Smooth muscle cell (in vitro differentiated cells): ENCODE data around the gene SHROOM3. TPM values are rescaled to one million over a fixed set of nuclear protein-coding genes. Genes with fewer than 3 reads are reported as not detected.

Experiments used
- DNase-seq: peaks from one replicate; lab custom pipeline; 2025; ENCODE audit not compliant: unreplicated experiment; lab: John Stamatoyannopoulos, UW
- H2AFZ ChIP-seq: fragments of 200-600 bp; sonication (generic); 2 replicates; pipeline ENCODE4 v1.6.0; 2016; ENCODE audit warnings: antibody characterized with exemption, low read depth, mild to moderate bottlenecking
- H3F3A ChIP-seq: fragments of 200-600 bp; sonication (generic); 2 replicates; pipeline ENCODE4 v1.6.0; 2017; ENCODE audit warnings: antibody characterized with exemption, low read depth
- H3K27ac ChIP-seq: fragments of 200-600 bp; sonication (generic); 2 replicates; pipeline ENCODE4 v1.5.1; 2016; ENCODE audit warnings: low read depth, mild to moderate bottlenecking
- H3K27me3 ChIP-seq: fragments of 200-600 bp; sonication (generic); 2 replicates; pipeline ENCODE4 v1.6.1; 2016; ENCODE audit warnings: low read depth, mild to moderate bottlenecking
- H3K36me3 ChIP-seq: fragments of 200-600 bp; sonication (generic); 2 replicates; pipeline ENCODE4 v1.5.1; 2016; ENCODE audit warnings: low read depth
- H3K4me1 ChIP-seq: fragments of 200-600 bp; sonication (generic); 2 replicates; pipeline ENCODE4 v1.5.1; 2016; ENCODE audit warnings: low read depth
- H3K4me2 ChIP-seq: fragments of 200-600 bp; sonication (generic); 2 replicates; pipeline ENCODE4 v1.6.0; 2016; ENCODE audit warnings: mild to moderate bottlenecking
- H3K4me3 ChIP-seq: fragments of 200-600 bp; sonication (generic); 2 replicates; pipeline ENCODE4 v1.5.1; 2016; ENCODE audit warnings: mild to moderate bottlenecking
- H3K79me2 ChIP-seq: fragments of 200-600 bp; sonication (generic); 2 replicates; pipeline ENCODE4 v1.6.0; 2016; ENCODE audit warnings: low read depth, mild to moderate bottlenecking
- H3K9ac ChIP-seq: fragments of 200-600 bp; sonication (generic); 2 replicates; pipeline ENCODE4 v1.6.0; 2016; ENCODE audit warnings: low read depth
- H3K9me3 ChIP-seq: fragments of 200-600 bp; sonication (generic); replicated peaks from 2 replicates; pipeline ENCODE4 v1.5.1; 2016; ENCODE audit warnings: low read depth
- H4K20me1 ChIP-seq: fragments of 200-600 bp; sonication (generic); 2 replicates; pipeline ENCODE4 v1.6.0; 2016; ENCODE audit warnings: low read depth
- WGBS: methylation state at CpG from one replicate; pipeline ENCODE4 v1.1.7; 2016; ENCODE audit warnings: low lambda C conversion rate; 5-methylcytosine and 5-hydroxymethylcytosine counted together
- polyA plus RNA-seq: library from polyadenylated mRNA; unstranded; fragments of >200 nt; fragmentation: Nextera tagmentation; extraction: Ambion mirVana; gene quantifications from 2 replicates; pipeline ENCODE4 v1.2.1, GENCODE V29; 2016
- total RNA-seq: library from RNA; depleted of rRNA; stranded (reverse); fragments of >200 nt; gene quantifications from 2 replicates; pipeline ENCODE4 v1.2.3, GENCODE V29; 2014
- TF ChIP-seq, protein P1 (sequence below): fragments of 200-600 bp; sonication (generic); IDR thresholded peaks from 2 replicates; pipeline ENCODE4 v1.5.1; 2017; ENCODE audit warnings: borderline replicate concordance, mild to moderate bottlenecking, antibody characterized with exemption; ENCODE audit not compliant: insufficient read depth, poor library complexity, severe bottlenecking

The SHROOM3 gene
- total and polyA plus RNA-seq, 2 experiments from 2014 or later, result 10.0 to 31.9 TPM

DNA sequence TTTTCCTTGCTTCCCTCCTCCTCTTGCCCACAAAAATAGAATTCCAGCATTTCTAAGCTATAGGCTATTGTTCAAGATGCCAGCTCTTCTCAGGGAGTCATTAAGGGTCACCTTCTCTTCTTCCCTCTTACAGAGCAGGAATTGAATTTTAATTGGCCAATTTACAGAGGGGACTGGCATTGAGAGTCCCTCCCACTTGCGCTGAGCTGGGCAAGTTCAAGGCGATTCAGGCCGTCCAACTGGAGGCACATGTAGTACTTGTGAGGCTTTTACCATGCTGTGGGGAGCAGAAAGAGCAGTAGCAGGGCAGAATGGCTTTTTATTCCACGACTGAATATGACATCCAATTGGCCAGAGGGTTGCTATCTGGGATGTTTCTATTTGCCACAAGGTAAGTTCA is 281.0 kb downstream of the SHROOM3 start:
- WGBS, result 86% methylated on average over 4 of the region's 4 CpGs
- Histone ChIP-seq H3K79me2 (peaks cover 32% of the 10 kb centered on the region), H3K4me3 (no peak overlapping the region), H3F3A (no peaks in the 10 kb centered on the region), H3K9ac (no peak overlapping the region), H4K20me1 (no peaks in the 10 kb centered on the region), H3K27me3 (no peaks in the 10 kb centered on the region), H3K4me1 (peaks cover 13% of the 10 kb centered on the region), H3K36me3 (no peaks in the 10 kb centered on the region), H2AFZ (no peak overlapping the region), H3K4me2 (no peak overlapping the region), H3K27ac (no peak overlapping the region), H3K9me3 (no peaks in the 10 kb centered on the region)
- TF ChIP-seq, protein P1, sequence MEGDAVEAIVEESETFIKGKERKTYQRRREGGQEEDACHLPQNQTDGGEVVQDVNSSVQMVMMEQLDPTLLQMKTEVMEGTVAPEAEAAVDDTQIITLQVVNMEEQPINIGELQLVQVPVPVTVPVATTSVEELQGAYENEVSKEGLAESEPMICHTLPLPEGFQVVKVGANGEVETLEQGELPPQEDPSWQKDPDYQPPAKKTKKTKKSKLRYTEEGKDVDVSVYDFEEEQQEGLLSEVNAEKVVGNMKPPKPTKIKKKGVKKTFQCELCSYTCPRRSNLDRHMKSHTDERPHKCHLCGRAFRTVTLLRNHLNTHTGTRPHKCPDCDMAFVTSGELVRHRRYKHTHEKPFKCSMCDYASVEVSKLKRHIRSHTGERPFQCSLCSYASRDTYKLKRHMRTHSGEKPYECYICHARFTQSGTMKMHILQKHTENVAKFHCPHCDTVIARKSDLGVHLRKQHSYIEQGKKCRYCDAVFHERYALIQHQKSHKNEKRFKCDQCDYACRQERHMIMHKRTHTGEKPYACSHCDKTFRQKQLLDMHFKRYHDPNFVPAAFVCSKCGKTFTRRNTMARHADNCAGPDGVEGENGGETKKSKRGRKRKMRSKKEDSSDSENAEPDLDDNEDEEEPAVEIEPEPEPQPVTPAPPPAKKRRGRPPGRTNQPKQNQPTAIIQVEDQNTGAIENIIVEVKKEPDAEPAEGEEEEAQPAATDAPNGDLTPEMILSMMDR, result no peak
- no peak for DNase-seq

DNA sequence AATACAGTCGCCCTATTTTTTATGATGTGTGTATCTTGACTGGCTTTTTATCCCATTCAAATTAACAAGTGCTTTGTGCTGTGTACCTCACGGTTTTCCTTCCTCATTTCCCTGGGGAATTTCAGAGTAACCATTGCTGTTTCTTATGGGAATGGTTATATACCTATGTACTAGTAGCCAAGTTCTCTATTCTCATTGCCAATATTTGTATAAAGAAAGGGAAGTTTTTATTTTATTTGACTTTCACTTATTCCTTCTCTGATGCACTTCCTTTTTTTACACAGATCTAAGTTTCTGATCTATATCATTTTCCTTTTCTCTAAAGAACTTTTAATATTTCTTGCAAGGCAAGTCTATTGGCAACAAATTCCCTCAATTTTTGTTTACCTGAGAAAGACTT is 281.6 kb downstream of the SHROOM3 start:
- Histone ChIP-seq H3K79me2 (peaks cover 37% of the 10 kb centered on the region), H3K9ac (no peak overlapping the region)
- DNase-seq, result no peak

DNA sequence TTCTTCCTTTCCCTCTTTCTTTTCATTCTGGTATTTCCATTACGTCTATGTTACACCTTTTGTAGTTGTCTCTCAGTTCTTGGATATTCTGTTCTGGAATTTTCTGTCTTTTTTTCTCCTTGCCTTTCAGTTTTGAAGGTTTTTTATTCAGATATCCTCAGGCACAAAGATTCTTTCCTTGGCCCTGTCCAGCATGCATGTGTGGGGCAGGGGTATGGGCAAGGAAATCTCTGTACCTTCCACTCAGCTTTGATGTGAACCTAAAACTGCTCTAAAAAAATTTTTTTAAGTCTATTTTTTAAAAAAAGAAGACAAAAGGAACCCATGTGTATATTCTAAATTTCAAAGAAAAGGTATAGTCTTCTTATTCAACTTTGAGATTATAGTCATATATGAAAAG is 282.4 kb downstream of the SHROOM3 start:
- H3K4me3 ChIP-seq, result no peak overlapping the region
- no peaks in the 10 kb centered on the region for H3K27me3 ChIP-seq
- no peak for DNase-seq
- no peaks in the 10 kb centered on the region for H3K9me3 ChIP-seq
- H3K9ac ChIP-seq, result no peak overlapping the region
- H4K20me1 ChIP-seq, result no peaks in the 10 kb centered on the region
- 81% methylated on average over 1 of the region's 1 CpG for WGBS
- TF ChIP-seq, protein P1, result no peak
- no peaks in the 10 kb centered on the region for H3K36me3 ChIP-seq
- H2AFZ ChIP-seq, result no peak overlapping the region
- no peak overlapping the region for H3K4me2 ChIP-seq
- H3K79me2 ChIP-seq, result peaks cover 45% of the 10 kb centered on the region
- H3K4me1 ChIP-seq, result peaks cover 13% of the 10 kb centered on the region
- H3K27ac ChIP-seq, result peak overlapping the region; percentile 49
- no peaks in the 10 kb centered on the region for H3F3A ChIP-seq

More for the DNA sequence above, 281.6 kb downstream of the SHROOM3 start:
- H3K27ac ChIP-seq, result peak overlapping the region; percentile 49
- peaks cover 13% of the 10 kb centered on the region for H3K4me1 ChIP-seq
- H3K4me3 ChIP-seq, result no peak overlapping the region
- H4K20me1 ChIP-seq, result no peaks in the 10 kb centered on the region
- no peaks in the 10 kb centered on the region for H3K9me3 ChIP-seq
- H3K36me3 ChIP-seq, result no peaks in the 10 kb centered on the region
- no peaks in the 10 kb centered on the region for H3F3A ChIP-seq
- H2AFZ ChIP-seq, result no peak overlapping the region
- H3K4me2 ChIP-seq, result no peak overlapping the region
- no peaks in the 10 kb centered on the region for H3K27me3 ChIP-seq
- 95% methylated on average over 2 of the region's 2 CpGs for WGBS
- TF ChIP-seq, protein P1, result no peak

DNA sequence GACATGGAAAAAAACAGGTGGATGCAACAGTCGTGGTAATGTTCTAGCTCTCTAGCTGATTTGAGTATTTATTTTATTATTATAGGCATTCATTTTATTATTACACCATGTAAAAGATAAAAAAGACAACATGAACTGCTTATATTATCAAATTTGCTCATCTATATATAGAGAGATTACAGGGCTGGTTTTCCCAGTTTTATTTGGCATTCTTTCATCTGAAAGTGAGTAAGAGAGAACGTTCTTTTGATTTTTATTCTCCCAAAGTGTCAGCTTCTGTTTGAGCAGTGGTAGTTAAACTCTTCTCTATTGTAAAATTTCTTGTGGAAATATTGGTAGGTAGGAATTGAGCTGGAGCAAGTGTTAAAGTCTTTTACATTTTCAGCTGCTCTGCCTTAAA is 283.0 kb downstream of the SHROOM3 start:
- TF ChIP-seq, protein P1, result no peak
- H3K27me3 ChIP-seq, result no peaks in the 10 kb centered on the region
- H3K4me1 ChIP-seq, result peaks cover 15% of the 10 kb centered on the region
- H3K79me2 ChIP-seq, result peaks cover 45% of the 10 kb centered on the region
- H3K9me3 ChIP-seq, result no peaks in the 10 kb centered on the region
- no peaks in the 10 kb centered on the region for H3F3A ChIP-seq
- no peak for DNase-seq
- H3K27ac ChIP-seq, result no peak overlapping the region
- H4K20me1 ChIP-seq, result no peaks in the 10 kb centered on the region
- H3K9ac ChIP-seq, result no peak overlapping the region
- no peak overlapping the region for H3K4me2 ChIP-seq
- no peak overlapping the region for H2AFZ ChIP-seq
- no peak overlapping the region for H3K4me3 ChIP-seq
- H3K36me3 ChIP-seq, result no peaks in the 10 kb centered on the region
- WGBS, result 90% methylated on average over 2 of the region's 2 CpGs
